ENCODE data around the gene RFK. TPM values are rescaled to one million over a fixed set of nuclear protein-coding genes. Genes with fewer than 3 reads are reported as not detected.
A peak's percentile ranks its signal among the peaks of the same experiment; 100 is the strongest.

RFK gene
- total RNA-seq, 4 donors from 2014 or later: 18.0 to 48.3 (median 24.9) TPM

DNA sequence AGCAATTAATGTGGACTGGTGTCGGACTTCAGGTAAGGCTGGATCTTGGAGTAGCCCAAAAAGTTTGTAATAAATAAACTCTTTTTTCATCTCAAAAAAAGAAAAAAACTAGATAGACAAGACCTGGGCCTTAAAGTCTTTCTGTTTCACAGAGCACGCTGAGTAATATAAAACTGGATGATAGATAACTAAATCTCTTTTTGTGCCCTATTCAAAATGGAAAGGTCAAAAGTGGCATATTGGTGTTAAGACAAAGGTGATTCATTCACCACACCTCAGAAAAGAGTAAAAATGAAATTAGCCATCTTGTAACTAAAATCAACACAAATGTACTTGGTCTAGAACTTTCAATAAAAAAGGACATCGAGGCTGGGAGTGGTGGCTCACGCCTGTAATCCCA is 30.3 kb upstream of the RFK start:
- Histone ChIP-seq H3K4me1 (no peaks in the 10 kb centered on the region), H3K27ac (no peak overlapping the region), H3K4me3 (no peak overlapping the region), H3K36me3 (no peaks in the 10 kb centered on the region), H3K27me3 (no peaks in the 10 kb centered on the region), H3K9me3 (no peaks in the 10 kb centered on the region)
- no peak for DNase-seq
- TF ChIP-seq CTCF (IDR thresholded peaks at IDR 0.05): no peak
- TF ChIP-seq POLR2A (IDR thresholded peaks at IDR 0.05): no peak

DNA sequence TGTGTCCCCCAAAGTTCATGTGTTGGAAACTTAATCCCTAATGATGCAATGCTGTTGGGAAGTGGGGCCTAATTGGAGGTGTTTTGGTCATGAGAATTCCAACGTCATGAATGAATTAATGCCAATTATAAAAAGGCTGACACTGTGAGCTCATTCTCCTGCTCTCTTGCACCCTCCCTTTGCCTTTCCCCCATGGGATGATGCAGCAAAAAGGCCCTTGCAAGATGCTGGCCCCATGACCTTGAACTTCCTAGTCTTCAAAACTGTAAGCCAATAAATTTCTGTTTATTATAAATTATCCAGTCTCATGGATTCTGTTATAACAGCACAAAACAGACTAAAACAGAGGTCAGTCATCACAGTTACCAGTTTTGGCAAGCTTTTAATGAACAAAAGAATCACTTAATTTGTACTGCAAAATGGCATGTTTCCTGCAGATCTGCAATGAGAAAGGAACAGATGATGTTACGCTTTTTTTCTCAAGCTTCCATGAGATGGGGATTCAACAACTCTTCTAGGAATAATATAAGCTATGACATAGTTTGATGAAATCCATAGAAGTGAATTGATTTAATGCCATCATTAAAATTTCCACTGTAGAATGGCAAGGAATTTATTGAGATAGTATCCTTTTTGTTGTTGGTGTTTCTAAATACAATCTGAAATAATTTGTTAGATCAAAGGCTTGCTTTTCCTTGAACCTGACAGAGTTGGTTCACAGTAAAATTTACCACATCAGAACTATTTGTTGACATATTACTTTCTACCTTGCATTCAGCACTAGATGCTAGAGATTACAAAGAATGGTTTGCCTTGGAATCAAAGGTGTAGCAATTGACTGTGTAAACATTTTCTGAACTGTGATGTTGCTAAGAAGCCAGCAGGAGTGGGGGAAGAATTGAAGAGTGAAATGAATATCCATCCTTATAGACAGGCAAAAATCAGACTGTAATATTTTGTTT is 29.3 kb upstream of the RFK start:
- TF ChIP-seq CTCF (IDR thresholded peaks at IDR 0.05) (no peak), POLR2A (IDR thresholded peaks at IDR 0.05) (no peak)
- no peaks in the 10 kb centered on the region for H3K36me3 ChIP-seq
- H3K27ac ChIP-seq: no peak overlapping the region
- no peaks in the 10 kb centered on the region for H3K9me3 ChIP-seq
- no peaks in the 10 kb centered on the region for H3K4me1 ChIP-seq
- no peaks in the 10 kb centered on the region for H3K27me3 ChIP-seq
- DNase-seq: no peak
- no peak overlapping the region for H3K4me3 ChIP-seq

DNA sequence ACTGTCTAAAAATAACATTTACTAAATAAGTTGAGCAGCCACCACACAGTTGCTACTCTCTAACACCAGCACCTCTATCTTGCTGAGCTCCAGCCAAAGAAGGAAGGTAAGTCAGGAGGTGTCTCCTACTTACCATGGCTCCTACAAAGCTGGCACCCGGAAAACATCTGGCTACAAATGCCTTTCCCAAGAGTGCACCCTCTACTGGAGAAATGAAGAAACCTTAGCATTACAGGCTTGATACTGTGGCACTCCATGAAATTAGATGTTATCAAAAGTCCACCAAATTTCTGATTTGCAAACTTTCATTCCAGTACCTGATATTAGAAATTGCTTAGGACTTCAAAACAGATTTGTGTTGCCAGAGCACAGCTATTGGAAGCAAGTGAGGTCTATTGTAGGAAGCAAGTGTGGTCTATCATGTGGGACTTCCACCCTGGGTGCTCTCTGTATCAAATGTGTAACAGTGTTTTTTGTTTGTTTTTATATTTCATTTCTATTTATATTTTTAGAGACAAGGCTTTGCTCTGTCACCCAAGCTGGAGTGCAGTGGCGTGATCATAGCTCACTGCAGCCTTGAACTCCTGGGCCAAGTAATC is 25.7 kb upstream of the RFK start:
- no peaks in the 10 kb centered on the region for H3K27me3 ChIP-seq
- no peaks in the 10 kb centered on the region for H3K36me3 ChIP-seq
- H3K4me3 ChIP-seq: no peak overlapping the region
- H3K4me1 ChIP-seq: no peaks in the 10 kb centered on the region
- TF ChIP-seq CTCF (IDR thresholded peaks at IDR 0.05): peak in 5 of 6 experiments; percentile 31 to 69 (median 58)
- TF ChIP-seq POLR2A (IDR thresholded peaks at IDR 0.05): no peak
- no peaks in the 10 kb centered on the region for H3K9me3 ChIP-seq
- DNase-seq: peak in 1 of 3 donors; percentile 58
- no peak overlapping the region for H3K27ac ChIP-seq

DNA sequence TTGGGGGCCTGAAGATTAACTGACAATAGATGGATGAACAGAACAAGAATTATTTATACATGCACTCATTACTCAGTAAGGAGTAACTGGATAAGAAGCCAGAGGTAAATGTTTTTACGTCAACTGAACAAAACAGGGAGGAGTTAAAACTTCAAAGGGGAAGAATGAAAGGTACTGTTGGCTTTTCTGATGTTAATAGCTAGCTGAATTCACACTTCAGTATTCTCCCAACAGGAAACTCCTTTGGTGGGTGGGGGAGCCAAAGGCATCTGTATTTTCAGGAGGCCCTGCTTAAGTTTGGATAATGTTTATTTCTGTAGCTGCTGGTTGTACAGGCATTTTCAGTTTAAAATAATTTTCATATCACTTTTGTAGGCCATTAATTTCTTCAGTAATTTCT is 23.2 kb upstream of the RFK start:
- Histone ChIP-seq H3K36me3 (no peaks in the 10 kb centered on the region), H3K4me3 (no peak overlapping the region), H3K27ac (no peak overlapping the region), H3K27me3 (no peaks in the 10 kb centered on the region), H3K4me1 (no peaks in the 10 kb centered on the region), H3K9me3 (no peaks in the 10 kb centered on the region)
- no peak for TF ChIP-seq CTCF (IDR thresholded peaks at IDR 0.05)
- TF ChIP-seq POLR2A (IDR thresholded peaks at IDR 0.05): no peak
- no peak for DNase-seq

GRCh38 chr9:76415731-76416130 is 21.5 kb upstream of the RFK start:
- Histone ChIP-seq H3K27me3 (no peaks in the 10 kb centered on the region), H3K4me1 (no peaks in the 10 kb centered on the region), H3K4me3 (no peak overlapping the region), H3K27ac (no peak overlapping the region), H3K9me3 (no peaks in the 10 kb centered on the region), H3K36me3 (no peaks in the 10 kb centered on the region)
- no peak for DNase-seq
- TF ChIP-seq POLR2A (IDR thresholded peaks at IDR 0.05) (no peak), CTCF (IDR thresholded peaks at IDR 0.05) (no peak)

Data from Peyer's patch (tissue), 4 donors.